Ovary (tissue), 3 donors: ENCODE data around the gene DENND1A.

Source experiments
- CTCF ChIP-seq, 3 donors: fragments of 450-650 bp in 2 of 3; fragments of 200-600 bp in 1 of 3; IDR thresholded peaks; one replicate each; pipeline versions ENCODE4 v1.5.1 to v1.8.0; 2016 to 2022; ENCODE audit warnings: antibody characterized with exemption in 3 of 3, mild to moderate bottlenecking in 1 of 3
- EP300 ChIP-seq: sonication (generic); formaldehyde crosslinking; IDR thresholded peaks from one replicate; pipeline ENCODE4 v1.6.1; 2017; ENCODE audit warnings: antibody characterized with exemption
- donor health status: DM: no; HTN: no; CAD: no.

DNA sequence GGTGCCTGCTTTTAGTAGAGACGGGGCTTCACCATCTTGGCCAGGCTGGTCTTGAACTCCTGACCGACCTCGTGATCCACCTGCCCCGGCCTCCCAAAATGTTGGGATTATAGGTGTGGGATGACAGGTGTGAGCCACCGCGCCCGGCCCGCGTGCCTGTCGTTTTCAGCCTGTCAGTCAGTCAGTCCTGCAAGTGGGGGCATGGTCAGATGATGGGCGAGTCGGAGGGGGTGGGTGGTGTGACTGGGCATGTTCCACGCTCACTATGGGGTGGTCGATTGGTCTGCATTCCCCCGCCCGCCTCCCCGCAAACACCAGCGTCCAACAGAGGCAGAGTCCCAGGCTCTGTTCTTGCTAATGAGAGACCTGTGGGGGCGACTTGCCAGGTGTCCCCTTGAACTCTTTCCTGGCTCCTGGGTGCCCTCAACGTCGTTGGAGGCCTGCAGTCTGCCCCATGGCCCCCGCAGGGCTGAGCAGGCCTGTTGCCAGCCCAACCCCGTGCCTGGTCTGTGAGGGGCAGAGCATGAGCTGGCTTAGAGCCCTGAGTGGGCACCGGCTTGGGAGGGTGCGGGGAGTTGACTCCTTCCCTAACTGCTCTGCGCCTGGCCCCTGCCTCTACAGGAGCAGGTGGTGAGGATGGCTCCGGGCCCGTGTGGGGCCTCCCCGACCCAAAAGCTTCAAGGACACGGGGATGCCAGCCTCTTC is 550.8 kb downstream of the DENND1A start:
- no peak for TF ChIP-seq CTCF (IDR thresholded peaks at IDR 0.05)
- no peak for TF ChIP-seq EP300
